Stimulated activated CD4-positive, alpha-beta T cell treated with anti-CD3 and anti-CD28 coated beads, TNF-alpha, amount 100 ng/mL, for 48 hours (primary cell): ENCODE measurements around the gene PIK3C3.
"Not testable (repeated sequence)": the region's sequence is repeated elsewhere in the genome, so short reads cannot be mapped to it uniquely, and the experiment has no call there.

Experiments
- DNase-seq, 3 donors: peaks; one replicate each; pipeline ENCODE4 v3.0.0-alpha.2; 2020; ENCODE audit warnings: low read depth in 3 of 3

Gene PIK3C3

DNA sequence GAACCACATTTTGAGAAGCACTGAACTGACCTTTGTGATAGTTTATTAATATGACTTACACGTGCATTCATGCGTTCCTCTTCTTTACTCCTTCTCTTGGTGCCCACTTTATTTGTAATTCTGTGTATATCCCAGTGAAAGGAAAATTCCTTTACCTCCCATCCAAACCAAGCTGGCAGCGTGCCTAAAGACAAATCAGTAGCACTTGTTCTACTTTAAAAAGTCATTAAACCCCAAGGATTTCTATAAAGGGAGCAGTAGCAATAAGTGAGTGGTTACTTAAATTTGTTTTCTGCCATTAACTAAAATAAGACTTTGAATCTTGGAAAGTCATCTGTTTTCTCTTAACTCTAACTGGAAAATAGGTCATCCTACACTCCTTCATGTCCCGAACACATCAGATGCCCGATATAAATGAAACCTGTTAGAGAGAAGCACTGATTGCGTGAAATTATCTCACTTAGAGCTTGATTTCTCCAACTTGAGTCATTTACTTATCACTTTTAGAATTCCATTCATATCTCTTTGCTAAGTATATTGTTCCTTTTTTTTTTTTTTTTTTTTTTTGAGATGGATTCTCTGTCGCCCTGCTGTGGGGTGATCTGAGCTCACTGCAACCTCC is 10.7 kb downstream of the PIK3C3 start:
- DNase-seq = no peak

DNA sequence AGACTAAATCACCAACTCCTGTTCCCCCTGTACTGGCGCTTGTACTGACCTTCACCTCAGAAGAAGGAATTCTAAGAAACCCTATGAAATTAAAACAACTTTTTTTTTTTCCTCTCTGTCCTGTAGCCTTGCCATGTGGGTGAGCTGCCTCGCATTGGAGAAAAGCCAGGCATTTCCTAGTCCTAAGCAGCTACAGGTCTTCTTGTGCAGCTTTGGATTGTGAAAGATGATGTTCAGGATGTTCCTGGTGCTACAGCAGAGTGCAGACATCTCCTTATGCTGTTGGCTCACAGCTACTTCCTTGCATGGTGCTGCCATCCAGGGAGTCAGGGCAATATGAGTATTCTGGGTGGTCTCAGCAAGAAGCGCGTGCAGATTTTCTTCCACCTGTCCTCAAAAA is 11.9 kb downstream of the PIK3C3 start:
- DNase-seq = no peak

DNA sequence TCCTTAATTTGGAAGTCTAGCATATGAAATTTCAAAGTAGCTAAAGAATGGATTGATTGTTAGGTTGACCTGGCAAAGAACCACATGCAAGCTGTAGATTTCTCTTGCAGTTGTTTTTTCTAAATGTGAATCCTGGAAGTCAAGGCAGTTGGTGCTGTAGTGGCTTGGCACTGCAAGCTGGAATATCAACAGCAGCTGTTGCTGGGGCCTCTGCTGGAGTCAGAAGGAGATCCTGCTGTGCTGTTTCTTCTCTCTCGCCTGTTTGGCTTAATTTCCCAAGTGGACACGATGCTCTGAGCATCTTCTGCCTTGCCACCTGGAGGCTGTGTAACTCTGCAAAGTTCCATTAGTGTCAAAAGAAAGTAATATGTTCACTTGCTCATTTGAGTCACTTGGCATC is 12.6 kb downstream of the PIK3C3 start:
- no peak for DNase-seq

DNA sequence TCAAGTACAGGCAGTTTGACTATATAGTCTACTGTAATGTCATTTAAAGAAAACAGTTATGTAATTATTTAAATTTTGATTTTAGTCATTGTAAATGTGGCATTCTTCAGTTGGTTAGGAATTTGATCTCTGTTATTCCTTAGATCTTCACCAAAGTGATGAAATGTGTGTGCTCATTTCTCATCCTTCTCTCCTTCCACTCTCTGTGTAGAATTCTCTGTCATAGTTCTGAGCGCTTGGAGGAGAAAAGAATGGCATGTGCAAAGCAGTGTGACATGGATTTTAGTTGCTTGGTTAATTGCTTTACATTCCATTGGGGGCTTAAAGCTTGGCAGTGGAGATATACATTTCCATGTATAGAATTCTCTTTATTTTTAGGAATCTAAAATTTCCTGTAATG is 14.8 kb downstream of the PIK3C3 start:
- DNase-seq = no peak

DNA sequence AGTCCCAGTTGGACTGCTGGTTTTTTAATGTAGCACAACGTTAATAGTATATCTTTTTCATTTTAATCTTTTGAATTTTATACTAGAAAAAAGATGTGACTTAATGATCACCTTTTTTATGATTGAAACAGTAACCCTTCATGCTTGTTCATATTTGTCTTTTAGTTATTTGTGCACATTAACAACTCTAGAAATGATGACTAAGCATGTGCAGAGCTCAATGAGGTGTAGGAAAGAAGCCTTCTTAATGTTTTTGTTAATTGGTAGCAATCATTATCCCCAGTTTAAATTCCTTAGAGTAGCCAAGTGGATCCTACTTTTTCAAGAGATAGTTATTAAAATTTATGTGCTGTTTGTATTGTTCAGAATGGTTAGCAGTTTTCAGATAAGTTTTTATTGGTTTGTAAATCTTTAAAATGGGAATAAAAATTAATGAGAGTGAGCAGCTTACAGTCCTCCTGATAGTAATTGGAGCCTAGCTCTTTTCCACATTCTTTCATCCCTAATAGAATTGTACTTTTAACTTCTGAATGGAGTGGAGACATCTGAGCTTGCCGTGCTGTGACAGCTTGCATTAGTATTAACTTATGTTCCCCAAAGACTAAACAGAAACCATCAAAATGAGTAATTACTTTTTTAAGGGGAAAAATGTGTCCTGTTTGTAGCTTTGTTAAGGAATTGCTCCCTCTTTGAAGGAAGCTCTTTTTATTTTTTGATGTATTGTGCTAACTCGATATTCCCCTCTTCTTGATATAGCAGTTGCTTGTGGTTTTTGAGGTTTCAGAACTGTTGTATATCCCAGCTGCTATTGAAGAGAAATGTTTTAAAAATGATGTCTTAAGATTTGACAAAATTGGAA is 17.3 kb downstream of the PIK3C3 start:
- DNase-seq = no peak

DNA sequence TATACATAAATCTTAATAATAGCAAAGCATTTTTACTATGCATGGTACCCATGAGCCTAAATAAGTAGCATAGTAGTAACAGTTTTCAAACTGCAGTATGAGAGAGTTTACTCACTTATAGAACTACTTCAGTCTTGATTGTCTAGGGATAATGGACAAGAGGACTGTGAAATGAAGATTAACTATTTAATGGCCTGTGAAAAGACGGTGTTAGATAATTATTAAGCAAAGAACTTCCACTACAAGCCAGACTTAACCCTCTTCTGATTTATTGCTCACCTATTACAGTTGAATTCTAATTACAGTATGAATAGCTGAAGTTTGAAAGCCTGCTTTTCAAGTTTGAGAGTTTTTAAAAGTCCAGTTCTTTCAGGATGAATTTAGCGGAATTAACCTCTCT is 18.9 kb downstream of the PIK3C3 start:
- no peak for DNase-seq

DNA sequence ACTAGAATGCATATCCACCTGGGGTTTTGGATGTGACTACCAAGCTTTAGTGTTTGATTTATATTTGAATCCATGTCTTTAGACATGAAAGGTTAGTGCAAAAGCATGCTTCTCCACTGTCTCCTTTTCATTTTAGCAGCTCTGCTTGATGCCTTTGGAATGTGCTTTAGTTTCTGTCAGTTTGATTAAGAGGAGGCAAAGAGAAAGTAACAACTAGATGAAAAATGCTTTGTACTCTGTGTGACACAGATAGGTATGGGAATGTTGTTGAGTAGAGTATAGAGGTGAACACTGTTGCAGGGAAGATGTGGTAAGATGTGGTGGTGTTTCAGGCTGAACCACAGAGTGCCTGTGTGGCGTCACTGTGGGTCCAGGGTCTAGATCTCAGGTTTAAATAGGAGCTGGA is 19.8 kb downstream of the PIK3C3 start:
- DNase-seq = no peak

DNA sequence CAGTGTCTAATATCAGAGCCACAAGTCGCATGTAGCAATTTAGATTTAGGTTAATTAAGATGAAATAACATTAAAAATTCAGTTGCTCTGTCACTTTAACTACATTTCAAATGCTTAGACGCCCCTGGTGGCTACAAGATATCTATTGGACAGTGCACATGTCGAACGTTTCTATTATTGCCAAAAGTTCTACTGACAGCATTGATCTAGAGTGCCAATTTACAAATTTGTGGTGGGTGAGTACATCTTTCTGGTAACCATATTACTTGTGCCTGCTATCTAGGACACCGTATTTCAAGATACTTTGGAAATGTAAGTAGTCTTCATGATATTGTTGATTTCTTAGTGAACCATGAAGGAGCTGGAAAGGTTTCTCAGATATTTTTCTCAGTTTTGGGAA is 20.2 kb downstream of the PIK3C3 start:
- DNase-seq = no peak

DNA sequence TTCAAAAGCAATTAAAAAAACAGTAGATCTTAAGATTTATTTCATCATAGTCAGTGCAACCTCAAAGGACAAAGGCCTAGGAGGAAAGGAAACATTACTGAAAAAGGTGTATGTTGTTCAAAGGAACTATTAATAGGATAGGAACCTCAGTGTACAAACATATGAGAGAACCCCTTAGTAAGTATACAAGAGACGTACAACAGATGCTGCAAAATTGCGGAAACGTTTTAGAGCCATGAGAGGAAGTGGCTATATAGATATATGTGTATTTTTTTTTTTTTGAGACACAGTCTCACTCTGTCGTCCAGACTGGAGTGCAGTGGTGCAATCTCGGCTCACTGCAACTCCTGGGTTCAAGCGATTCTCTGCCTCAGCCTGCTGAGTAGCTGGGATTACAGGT is 22.2 kb downstream of the PIK3C3 start:
- no peak for DNase-seq

DNA sequence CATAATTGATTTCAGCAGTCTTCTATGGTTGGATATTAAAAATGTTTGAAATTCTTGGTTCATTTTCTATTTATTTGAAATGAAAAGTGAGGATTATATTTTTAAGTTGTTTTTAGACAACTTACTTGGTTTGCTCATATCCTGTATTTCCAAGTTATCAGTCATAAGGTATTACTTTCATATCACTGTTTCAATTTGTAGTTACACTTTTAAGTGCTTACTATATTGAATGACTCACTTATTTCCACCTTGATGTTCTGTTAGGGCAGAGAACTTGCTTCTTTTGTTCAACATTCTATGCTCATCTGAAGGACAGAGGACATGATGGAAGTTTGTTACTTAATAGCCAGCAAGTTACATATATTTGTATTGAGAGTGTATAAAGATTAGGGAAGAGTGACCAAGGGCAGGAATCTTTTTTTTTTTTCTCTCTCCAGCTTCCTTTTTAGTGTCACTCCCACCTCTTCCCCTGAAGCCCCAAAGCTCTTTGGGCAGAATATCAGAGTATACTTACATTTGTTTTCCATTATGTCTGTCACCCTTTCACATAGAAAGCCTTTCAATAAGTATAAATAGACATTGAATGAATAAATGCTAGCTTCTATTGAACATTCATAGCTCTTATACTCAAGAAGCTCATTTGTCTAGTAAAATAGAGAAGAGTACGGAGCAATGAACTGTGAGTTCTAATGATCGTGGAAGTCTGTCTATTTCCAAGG is 28.1 kb downstream of the PIK3C3 start:
- no peak for DNase-seq

DNA sequence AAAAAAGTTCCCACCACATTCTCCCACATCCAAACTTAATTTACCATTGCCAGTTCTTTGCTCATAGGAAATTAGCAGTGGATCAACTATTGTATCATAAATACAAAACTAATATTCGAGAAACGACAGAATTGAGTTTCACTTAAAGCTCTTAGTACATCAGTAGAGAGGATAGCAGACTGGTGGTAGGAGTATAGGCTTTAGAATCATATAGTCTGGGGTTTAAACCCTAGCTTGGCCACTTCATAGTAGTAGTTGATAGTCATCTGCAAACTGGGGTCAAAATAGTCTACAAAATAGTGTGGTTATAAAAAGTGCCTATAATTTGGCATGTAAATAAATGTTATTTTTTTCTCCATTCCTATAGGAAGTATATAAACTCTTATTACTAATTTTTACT is 30.9 kb downstream of the PIK3C3 start:
- DNase-seq = no peak

DNA sequence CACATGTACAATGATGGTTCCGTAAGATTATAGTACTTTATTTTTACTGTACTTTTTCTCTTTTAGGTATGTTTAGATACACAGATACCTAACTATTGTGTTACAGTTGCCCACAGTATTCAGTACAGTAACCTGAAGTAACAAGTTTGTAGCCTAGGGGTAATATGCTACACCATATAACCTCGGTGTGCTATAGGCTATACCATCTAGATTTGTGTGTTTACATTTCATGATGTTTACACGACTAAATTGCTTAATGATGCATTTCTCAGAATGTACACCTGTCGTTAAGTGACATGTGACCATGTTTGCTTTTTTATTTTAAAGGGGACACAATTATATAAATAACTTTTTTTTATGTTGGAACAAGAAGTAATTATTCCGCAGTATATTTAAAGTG is 34.5 kb downstream of the PIK3C3 start:
- DNase-seq = no peak

DNA sequence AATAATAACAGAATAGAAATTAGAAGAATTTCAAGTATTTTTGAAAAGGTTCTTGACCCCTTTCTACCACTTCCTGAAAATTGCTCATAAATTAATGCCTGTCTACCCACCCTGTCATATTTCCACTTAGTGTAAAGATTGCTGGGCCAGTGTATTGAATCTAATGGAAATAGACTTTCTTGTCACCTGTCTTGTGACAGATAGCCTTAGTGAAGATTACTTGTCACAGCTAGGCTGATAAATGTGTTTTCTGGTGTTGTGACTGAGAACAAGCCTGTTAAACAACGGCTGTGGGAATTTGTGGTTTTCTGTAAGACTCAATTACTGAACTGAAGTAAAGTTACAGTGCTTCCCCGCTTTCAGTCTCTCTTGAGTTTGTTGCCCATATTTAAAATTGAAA is 37.0 kb downstream of the PIK3C3 start:
- no peak for DNase-seq

DNA sequence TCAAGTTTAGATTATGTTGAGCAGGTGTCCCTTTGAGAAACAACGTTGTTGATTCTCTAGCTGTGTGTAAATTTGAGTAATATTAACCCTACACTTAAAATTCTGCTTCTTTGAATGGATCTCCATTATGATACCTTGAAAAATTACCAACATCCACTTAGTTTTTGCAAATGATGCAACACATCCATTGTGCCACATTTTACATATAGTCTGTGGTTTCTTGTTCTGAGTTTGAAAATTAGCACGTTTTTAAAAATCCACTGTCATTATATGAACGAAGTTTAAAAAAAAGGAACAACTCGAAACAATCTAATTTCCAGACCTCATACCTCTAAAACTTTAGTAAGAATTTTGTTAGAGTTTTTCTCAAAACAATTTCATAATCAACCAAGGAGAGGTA is 37.7 kb downstream of the PIK3C3 start:
- DNase-seq = no peak

DNA sequence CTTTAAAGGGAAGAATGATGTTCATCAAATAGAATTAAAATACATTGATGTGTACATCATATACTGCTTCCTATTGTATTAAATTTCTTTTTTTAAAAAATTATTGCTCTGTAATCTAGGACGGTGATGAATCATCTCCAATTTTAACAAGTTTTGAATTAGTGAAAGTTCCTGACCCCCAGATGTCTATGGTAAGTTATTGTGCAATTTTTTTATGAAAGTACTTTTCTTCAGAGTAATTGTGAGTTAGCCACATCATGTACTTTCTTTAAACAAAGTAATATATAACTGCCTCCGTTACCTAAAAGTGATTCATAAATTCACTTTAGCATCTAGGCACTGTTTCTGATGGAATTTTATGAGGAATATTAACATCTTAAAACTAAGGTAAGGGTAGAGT is 38.1 kb downstream of the PIK3C3 start:
- no peak for DNase-seq

DNA sequence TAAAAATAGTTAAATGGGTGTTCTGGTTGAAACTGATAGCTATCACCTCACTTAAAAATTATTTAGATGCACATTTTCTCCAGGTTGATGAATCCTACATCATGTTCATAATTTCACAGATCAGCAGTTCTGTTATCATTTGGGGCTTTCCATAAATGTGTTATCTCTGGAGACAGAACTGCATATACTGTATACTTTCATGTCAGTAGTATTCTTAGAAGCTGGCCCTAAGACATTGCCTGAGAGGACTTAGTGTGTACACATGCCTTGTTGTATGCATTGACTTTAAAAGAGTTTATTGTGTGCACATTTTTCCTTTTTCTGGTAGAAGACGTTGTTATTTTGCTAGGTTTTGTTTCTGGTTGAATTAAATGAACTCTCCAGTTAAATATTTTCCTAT is 41.0 kb downstream of the PIK3C3 start:
- DNase-seq = no peak

DNA sequence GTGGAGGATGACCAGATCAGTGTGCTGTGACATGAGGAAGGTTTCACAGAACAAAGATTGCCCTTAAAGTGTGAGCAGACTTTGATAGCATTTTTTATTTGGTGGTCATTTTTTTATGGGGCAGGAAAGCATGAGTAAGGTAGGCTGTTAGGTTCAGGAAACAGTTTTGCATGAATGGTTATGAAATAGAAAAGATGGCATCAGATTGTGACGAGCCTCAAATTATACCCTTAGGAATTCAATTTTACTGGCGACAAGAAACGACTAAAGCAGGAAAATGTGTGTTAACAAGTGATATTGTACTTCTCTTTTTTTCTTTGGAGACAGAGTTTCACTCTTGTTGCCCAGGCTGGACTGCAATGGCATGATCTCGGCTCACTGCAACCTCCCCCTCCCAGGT is 44.7 kb downstream of the PIK3C3 start:
- DNase-seq = no peak

DNA sequence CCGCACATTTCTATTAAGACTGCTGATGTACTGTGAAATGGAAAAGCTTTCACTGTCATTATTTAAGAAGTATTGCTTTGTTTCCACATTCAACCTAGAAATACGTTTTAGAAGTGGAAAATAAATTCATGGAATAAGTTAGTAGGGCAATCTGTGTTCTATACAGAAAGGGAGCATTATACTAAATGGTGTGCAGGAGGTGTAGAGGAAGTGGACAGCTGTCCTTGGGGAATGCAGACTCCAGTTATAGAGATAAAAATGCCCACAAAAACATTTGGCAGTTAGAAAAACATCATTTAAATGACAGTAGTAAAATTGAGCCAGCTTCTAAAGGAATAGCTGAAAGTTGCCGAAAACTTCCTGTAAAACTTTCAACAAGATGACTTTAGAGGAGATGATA is 46.8 kb downstream of the PIK3C3 start:
- DNase-seq = no peak

DNA sequence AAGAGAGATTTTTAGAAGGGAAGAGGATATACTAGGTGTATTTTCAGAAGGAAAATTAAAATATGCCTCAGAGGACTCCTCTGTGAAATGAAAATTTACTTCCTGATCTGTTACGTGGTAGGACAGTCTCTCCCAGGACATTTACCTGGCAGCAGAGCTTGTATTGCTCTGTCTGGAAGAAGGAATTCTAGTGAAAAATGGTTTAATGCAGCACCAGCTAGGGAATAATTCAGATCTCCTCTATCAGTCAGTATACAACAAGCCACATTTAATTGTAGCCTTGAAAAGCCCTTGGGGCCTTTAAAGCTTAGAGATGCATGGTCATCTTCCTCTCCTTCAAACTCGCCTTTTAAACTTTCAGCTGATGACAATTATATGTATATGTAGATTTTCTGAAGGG is 49.6 kb downstream of the PIK3C3 start:
- no peak for DNase-seq

DNA sequence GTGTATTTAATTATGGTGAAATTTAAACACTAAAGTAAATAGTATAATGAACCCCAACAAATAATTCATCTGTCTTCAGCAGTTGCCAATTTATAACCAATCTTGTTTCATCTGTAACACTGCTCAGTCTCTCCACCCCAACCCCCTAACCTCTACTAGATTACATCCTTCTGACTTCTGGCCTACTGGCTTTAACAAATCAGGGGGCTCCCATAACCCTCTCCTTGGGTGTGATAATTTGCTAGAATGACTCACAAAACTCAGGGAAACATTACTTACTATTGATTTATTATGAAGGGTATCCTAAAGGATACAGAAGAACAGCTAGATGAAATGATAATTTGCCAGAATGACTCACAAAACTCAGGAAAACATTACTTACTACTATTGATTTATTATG is 50.7 kb downstream of the PIK3C3 start:
- DNase-seq = no peak

DNA sequence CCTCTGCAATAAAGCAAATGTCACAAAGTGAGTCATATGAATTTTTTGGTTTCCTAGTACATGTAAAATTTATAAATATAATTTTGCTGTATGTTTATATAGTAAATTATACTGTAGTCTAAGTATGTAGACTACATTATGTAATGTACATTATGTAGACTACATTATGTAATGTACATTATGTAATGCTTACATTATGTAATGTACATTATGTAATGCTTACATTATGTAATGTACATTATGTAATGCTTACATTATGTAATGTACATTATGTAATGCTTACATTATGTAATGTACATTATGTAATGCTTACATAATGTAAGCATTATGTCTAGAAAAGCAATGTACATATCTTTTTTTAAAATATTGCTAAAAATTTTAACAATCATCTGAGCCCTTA is 54.4 kb downstream of the PIK3C3 start:
- not testable (repeated sequence) for DNase-seq

DNA sequence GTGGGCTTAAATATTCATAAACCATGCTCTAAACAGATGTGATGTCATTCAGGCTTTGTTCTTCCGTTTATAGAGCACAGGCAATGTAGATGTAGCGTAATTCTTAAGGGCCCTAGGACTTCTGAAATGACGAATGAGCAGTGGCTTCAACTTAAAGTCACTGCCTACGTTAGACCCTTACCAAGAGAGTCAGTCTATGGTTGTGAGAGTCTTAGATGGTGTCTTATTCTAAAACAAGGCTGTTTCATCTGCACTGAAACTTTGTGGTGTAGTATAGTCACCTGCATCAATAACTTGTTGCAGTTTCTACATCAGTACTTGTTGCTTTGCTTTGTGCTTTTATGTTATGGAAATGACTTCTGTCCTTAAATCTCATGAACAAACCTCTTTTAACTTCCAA is 56.0 kb downstream of the PIK3C3 start:
- DNase-seq = no peak

DNA sequence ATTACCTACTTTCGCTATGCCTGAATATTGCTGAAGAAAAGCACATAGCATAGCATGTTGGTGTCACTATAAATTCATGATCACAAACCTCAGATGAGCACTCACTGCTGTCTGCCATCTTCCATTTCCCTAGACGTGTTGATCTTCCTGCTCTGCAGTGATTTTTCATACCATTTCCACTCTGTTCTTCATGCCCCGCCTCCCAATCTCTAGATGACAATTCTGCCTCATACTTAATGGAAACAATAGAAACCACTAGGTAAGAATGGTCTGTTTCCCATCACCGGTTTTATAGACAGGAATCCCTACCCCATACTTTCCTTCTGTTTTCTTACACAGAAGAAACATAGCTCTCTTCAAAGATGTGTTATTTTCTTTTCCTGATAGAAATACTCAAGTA is 63.8 kb downstream of the PIK3C3 start:
- DNase-seq = no peak
